SU-DHL-6 (cell line): Measurements from ENCODE around the gene ZBTB49.

Experiments
- H2AFZ ChIP-seq: fragments of 200-600 bp; sonication (generic); 2 replicates; pipeline ENCODE4 v1.6.1; 2014; ENCODE audit warnings: low read depth, mild to moderate bottlenecking, moderate library complexity, mixed read lengths, antibody characterized with exemption, low read length; ENCODE audit not compliant: severe bottlenecking
- H3F3A ChIP-seq: fragments of 200-600 bp; shearing (Covaris generic); 2 replicates; pipeline ENCODE4 v1.6.0; 2016; ENCODE audit warnings: antibody characterized with exemption, mild to moderate bottlenecking; ENCODE audit not compliant: insufficient read depth
- H3K27ac ChIP-seq: fragments of 200-600 bp; sonication (generic); 2 replicates; pipeline ENCODE4 v1.5.1; 2016; ENCODE audit warnings: low read depth, mild to moderate bottlenecking, low read length, moderate library complexity, mixed read lengths
- H3K27me3 ChIP-seq: fragments of 200-600 bp; sonication (generic), shearing (Covaris generic); 2 replicates; pipeline ENCODE4 v1.6.0; 2014; ENCODE audit warnings: mild to moderate bottlenecking, low read length
- H3K36me3 ChIP-seq: fragments of 200-600 bp; sonication (generic); 2 replicates; pipeline ENCODE4 v1.6.1; 2014; ENCODE audit warnings: mild to moderate bottlenecking, low read length, mixed read lengths
- H3K4me2 ChIP-seq: fragments of 300-600, 200-600 bp; shearing (Covaris generic), sonication (generic); 2 replicates; pipeline ENCODE4 v1.6.0; 2014; ENCODE audit warnings: low read length, low read depth, mild to moderate bottlenecking; ENCODE audit not compliant: poor library complexity, severe bottlenecking
- H3K4me3 ChIP-seq: fragments of 200-600 bp; sonication (generic); 2 replicates; pipeline ENCODE4 v1.5.1; 2014; ENCODE audit warnings: antibody characterized with exemption, low read length, mild to moderate bottlenecking, mixed read lengths; ENCODE audit not compliant: insufficient read depth, poor library complexity, severe bottlenecking
- H3K79me2 ChIP-seq: fragments of 200-600 bp; sonication (generic); 2 replicates; pipeline ENCODE4 v1.6.1; 2014; ENCODE audit warnings: mild to moderate bottlenecking, low read length, moderate library complexity; ENCODE audit not compliant: insufficient read depth
- H3K9ac ChIP-seq: fragments of 200-600 bp; sonication (generic); 2 replicates; pipeline ENCODE4 v1.7.0; 2014; ENCODE audit warnings: mild to moderate bottlenecking, low read length
- H3K9me2 ChIP-seq: fragments of 200-600 bp; sonication (generic); replicated peaks from 2 replicates; pipeline ENCODE4 v1.6.1; 2014; ENCODE audit warnings: low read length; ENCODE audit not compliant: insufficient read depth
- H3K9me3 ChIP-seq: fragments of 200-600 bp; sonication (generic); 2 replicates; pipeline ENCODE4 v1.6.1; 2014; ENCODE audit warnings: low read length, mixed read lengths; ENCODE audit not compliant: insufficient read depth
- H4K20me1 ChIP-seq: fragments of 200-600 bp; sonication (generic); 2 replicates; pipeline ENCODE4 v1.6.1; 2014; ENCODE audit warnings: low read depth, mild to moderate bottlenecking, antibody characterized with exemption, low read length, moderate library complexity, mixed read lengths
- EZH2phosphoT487 ChIP-seq: fragments of 200-600 bp; sonication (generic), shearing (Covaris generic); conservative IDR thresholded peaks from 2 replicates; pipeline ENCODE4 v1.6.1; 2018; ENCODE audit warnings: mild to moderate bottlenecking, antibody characterized with exemption, low read length, moderate library complexity, mixed read lengths
- TF ChIP-seq, protein P1 (sequence below): fragments of 200-600 bp; sonication (generic); IDR thresholded peaks from one replicate; pipeline ENCODE4 v1.5.1; 2017; ENCODE audit warnings: antibody characterized with exemption, mild to moderate bottlenecking, low read length, moderate library complexity; ENCODE audit not compliant: insufficient read depth, poor library complexity, severe bottlenecking

Gene ZBTB49

GRCh38 chr4:4334798-4335520 lies 44.9 kb downstream of the ZBTB49 start:
- Histone ChIP-seq H3K27ac (no peak overlapping the region), H2AFZ (peak overlapping the region; percentile 64), H3K79me2 (no peaks in the 10 kb centered on the region), H3K36me3 (no peaks in the 10 kb centered on the region), H3K9me3 (no peaks in the 10 kb centered on the region), H3K9me2 (no peaks in the 10 kb centered on the region), H4K20me1 (no peaks in the 10 kb centered on the region), H3K4me3 (no peak overlapping the region), H3F3A (peaks cover 4% of the 10 kb centered on the region; the same call in 1 of the 2 replicates), H3K27me3 (no peaks in the 10 kb centered on the region), H3K9ac (no peak overlapping the region), H3K4me2 (no peak overlapping the region)
- TF ChIP-seq EZH2phosphoT487, result no peak
- TF ChIP-seq, protein P1, sequence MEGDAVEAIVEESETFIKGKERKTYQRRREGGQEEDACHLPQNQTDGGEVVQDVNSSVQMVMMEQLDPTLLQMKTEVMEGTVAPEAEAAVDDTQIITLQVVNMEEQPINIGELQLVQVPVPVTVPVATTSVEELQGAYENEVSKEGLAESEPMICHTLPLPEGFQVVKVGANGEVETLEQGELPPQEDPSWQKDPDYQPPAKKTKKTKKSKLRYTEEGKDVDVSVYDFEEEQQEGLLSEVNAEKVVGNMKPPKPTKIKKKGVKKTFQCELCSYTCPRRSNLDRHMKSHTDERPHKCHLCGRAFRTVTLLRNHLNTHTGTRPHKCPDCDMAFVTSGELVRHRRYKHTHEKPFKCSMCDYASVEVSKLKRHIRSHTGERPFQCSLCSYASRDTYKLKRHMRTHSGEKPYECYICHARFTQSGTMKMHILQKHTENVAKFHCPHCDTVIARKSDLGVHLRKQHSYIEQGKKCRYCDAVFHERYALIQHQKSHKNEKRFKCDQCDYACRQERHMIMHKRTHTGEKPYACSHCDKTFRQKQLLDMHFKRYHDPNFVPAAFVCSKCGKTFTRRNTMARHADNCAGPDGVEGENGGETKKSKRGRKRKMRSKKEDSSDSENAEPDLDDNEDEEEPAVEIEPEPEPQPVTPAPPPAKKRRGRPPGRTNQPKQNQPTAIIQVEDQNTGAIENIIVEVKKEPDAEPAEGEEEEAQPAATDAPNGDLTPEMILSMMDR, result peak; percentile 62

- Histone ChIP-seq H3K4me2 (no peak overlapping the region), H3K36me3 (no peaks in the 10 kb centered on the region), H3K79me2 (no peaks in the 10 kb centered on the region), H3K27ac (no peak overlapping the region), H3K9ac (no peak overlapping the region), H3K9me3 (no peaks in the 10 kb centered on the region), H3F3A (peaks cover 20% of the 10 kb centered on the region), H3K9me2 (no peaks in the 10 kb centered on the region), H2AFZ (no peak overlapping the region), H3K27me3 (no peaks in the 10 kb centered on the region), H4K20me1 (no peaks in the 10 kb centered on the region), H3K4me3 (no peak overlapping the region)
- TF ChIP-seq, protein P1, result no peak
- no peak for TF ChIP-seq EZH2phosphoT487
These were observed 48.4 kb downstream of the ZBTB49 start for GRCh38 chr4:4338210-4339001.

- H3K4me2 ChIP-seq, result no peak overlapping the region
- peaks cover 31% of the 10 kb centered on the region for H3F3A ChIP-seq
- TF ChIP-seq EZH2phosphoT487, result no peak
- TF ChIP-seq, protein P1, result no peak
- no peaks in the 10 kb centered on the region for H3K79me2 ChIP-seq
- no peaks in the 10 kb centered on the region for H4K20me1 ChIP-seq
- no peak overlapping the region for H3K9ac ChIP-seq
- no peak overlapping the region for H3K4me3 ChIP-seq
- H2AFZ ChIP-seq, result no peak overlapping the region
- no peaks in the 10 kb centered on the region for H3K36me3 ChIP-seq
- H3K27me3 ChIP-seq, result no peaks in the 10 kb centered on the region
- no peak overlapping the region for H3K27ac ChIP-seq
- H3K9me3 ChIP-seq, result no peaks in the 10 kb centered on the region
- H3K9me2 ChIP-seq, result no peaks in the 10 kb centered on the region
These were observed 49.5 kb downstream of the ZBTB49 start for GRCh38 chr4:4339504-4340085.
